ENCODE measurements around the gene TMEM259.

The TMEM259 gene

GRCh38 chr19:1020868-1021425, at the start of gene TMEM259:
Gene TMEM259 (minus strand): TSS chr19:1021123. CDS start chr19:1020996, 127 bp downstream.
- Mint-ChIP-seq H3K4me3 (peak within 1 kb of the TSS; percentile 97), H3K9me3 (no peaks in the 10 kb centered on the region), H3K27ac (peak within 1 kb of the TSS; percentile 100), H3K36me3 (ENCODE audit: low read depth) (peaks cover 4% of the 10 kb centered on the region), H3K27me3 (ENCODE audit: low read depth) (no peaks in the 10 kb centered on the region), H3K4me1 (ENCODE audit: low read depth) (peaks cover 19% of the 10 kb centered on the region)
- DNase-seq (ENCODE audit: low spot score): peak; percentile 97

GRCh38 chr19:1070576-1070930, 49.6 kb upstream of the TMEM259 start:
- H3K27me3 Mint-ChIP-seq (ENCODE audit: low read depth): no peaks in the 10 kb centered on the region
- no peak for DNase-seq (ENCODE audit: low spot score)
- peak overlapping the region; percentile 96 for H3K4me3 Mint-ChIP-seq
- H3K36me3 Mint-ChIP-seq (ENCODE audit: low read depth): peaks cover 45% of the 10 kb centered on the region
- H3K9me3 Mint-ChIP-seq: no peaks in the 10 kb centered on the region
- H3K27ac Mint-ChIP-seq: no peak overlapping the region
- H3K4me1 Mint-ChIP-seq (ENCODE audit: low read depth): peaks cover 37% of the 10 kb centered on the region

GRCh38 chr19:1069009-1069779, 48.3 kb upstream of the TMEM259 start:
- H3K4me3 Mint-ChIP-seq: peak overlapping the region; percentile 96
- DNase-seq (ENCODE audit: low spot score): peak; percentile 57
- H3K36me3 Mint-ChIP-seq (ENCODE audit: low read depth): peaks cover 42% of the 10 kb centered on the region
- H3K27ac Mint-ChIP-seq: peak overlapping the region; percentile 94
- H3K4me1 Mint-ChIP-seq (ENCODE audit: low read depth): peaks cover 43% of the 10 kb centered on the region
- no peaks in the 10 kb centered on the region for H3K27me3 Mint-ChIP-seq (ENCODE audit: low read depth)
- H3K9me3 Mint-ChIP-seq: no peaks in the 10 kb centered on the region

- Mint-ChIP-seq H3K36me3 (ENCODE audit: low read depth) (peaks cover 38% of the 10 kb centered on the region), H3K27ac (peak overlapping the region; percentile 94), H3K9me3 (no peaks in the 10 kb centered on the region), H3K4me1 (ENCODE audit: low read depth) (peaks cover 42% of the 10 kb centered on the region), H3K4me3 (peak overlapping the region; percentile 96), H3K27me3 (ENCODE audit: low read depth) (no peaks in the 10 kb centered on the region)
- DNase-seq (ENCODE audit: low spot score): peak; percentile 55
Measured at GRCh38 chr19:1068009-1069001, 47.4 kb upstream of the TMEM259 start.

- H3K27me3 Mint-ChIP-seq (ENCODE audit: low read depth): no peaks in the 10 kb centered on the region
- peak overlapping the region; percentile 93 for H3K27ac Mint-ChIP-seq
- peaks cover 29% of the 10 kb centered on the region for H3K36me3 Mint-ChIP-seq (ENCODE audit: low read depth)
- DNase-seq (ENCODE audit: low spot score): no peak
- H3K9me3 Mint-ChIP-seq: no peaks in the 10 kb centered on the region
- peaks cover 38% of the 10 kb centered on the region for H3K4me1 Mint-ChIP-seq (ENCODE audit: low read depth)
- H3K4me3 Mint-ChIP-seq: peak overlapping the region; percentile 96
Measured at GRCh38 chr19:1067341-1067957, 46.5 kb upstream of the TMEM259 start.

- Mint-ChIP-seq H3K4me3 (peak within 1 kb of the TSS; percentile 96), H3K4me1 (ENCODE audit: low read depth) (peaks cover 32% of the 10 kb centered on the region), H3K9me3 (no peaks in the 10 kb centered on the region), H3K27ac (peak within 1 kb of the TSS; percentile 93), H3K27me3 (ENCODE audit: low read depth) (no peaks in the 10 kb centered on the region), H3K36me3 (ENCODE audit: low read depth) (peaks cover 23% of the 10 kb centered on the region)
- peak; percentile 87 for DNase-seq (ENCODE audit: low spot score)
Measured at GRCh38 chr19:1066748-1067340, 45.9 kb upstream of the TMEM259 start, which contains the start of gene ARHGAP45. Gene ARHGAP45 (plus strand): TSS chr19:1067167. CDS start chr19:1067406, 239 bp downstream.

GRCh38 chr19:1066251-1066747, 45.4 kb upstream of the TMEM259 start:
- H3K36me3 Mint-ChIP-seq (ENCODE audit: low read depth): peaks cover 20% of the 10 kb centered on the region
- H3K9me3 Mint-ChIP-seq: no peaks in the 10 kb centered on the region
- peaks cover 29% of the 10 kb centered on the region for H3K4me1 Mint-ChIP-seq (ENCODE audit: low read depth)
- DNase-seq (ENCODE audit: low spot score): no peak
- peak overlapping the region; percentile 80 for H3K27ac Mint-ChIP-seq
- H3K4me3 Mint-ChIP-seq: peak overlapping the region; percentile 73
- H3K27me3 Mint-ChIP-seq (ENCODE audit: low read depth): no peaks in the 10 kb centered on the region

GRCh38 chr19:1065606-1066109, 44.7 kb upstream of the TMEM259 start:
- Mint-ChIP-seq H3K4me1 (ENCODE audit: low read depth) (peaks cover 29% of the 10 kb centered on the region), H3K9me3 (no peaks in the 10 kb centered on the region), H3K4me3 (peak overlapping the region; percentile 56), H3K27me3 (ENCODE audit: low read depth) (no peaks in the 10 kb centered on the region), H3K27ac (peak overlapping the region; percentile 50), H3K36me3 (ENCODE audit: low read depth) (peaks cover 20% of the 10 kb centered on the region)
- no peak for DNase-seq (ENCODE audit: low spot score)

GRCh38 chr19:1064661-1065605, 44.0 kb upstream of the TMEM259 start:
- Mint-ChIP-seq H3K9me3 (no peaks in the 10 kb centered on the region), H3K4me1 (ENCODE audit: low read depth) (peaks cover 29% of the 10 kb centered on the region), H3K27me3 (ENCODE audit: low read depth) (no peaks in the 10 kb centered on the region), H3K36me3 (ENCODE audit: low read depth) (peaks cover 15% of the 10 kb centered on the region), H3K27ac (peak overlapping the region; percentile 80), H3K4me3 (peak overlapping the region; percentile 66)
- peak; percentile 76 for DNase-seq (ENCODE audit: low spot score)

- no peak overlapping the region for H3K27ac Mint-ChIP-seq
- no peak for DNase-seq (ENCODE audit: low spot score)
- peaks cover 9% of the 10 kb centered on the region for H3K36me3 Mint-ChIP-seq (ENCODE audit: low read depth)
- H3K4me3 Mint-ChIP-seq: no peak overlapping the region
- peaks cover 23% of the 10 kb centered on the region for H3K4me1 Mint-ChIP-seq (ENCODE audit: low read depth)
- H3K9me3 Mint-ChIP-seq: no peaks in the 10 kb centered on the region
- H3K27me3 Mint-ChIP-seq (ENCODE audit: low read depth): no peaks in the 10 kb centered on the region
Measured at GRCh38 chr19:1063909-1064660, 43.2 kb upstream of the TMEM259 start.

- peaks cover 2% of the 10 kb centered on the region for H3K36me3 Mint-ChIP-seq (ENCODE audit: low read depth)
- peaks cover 19% of the 10 kb centered on the region for H3K4me1 Mint-ChIP-seq (ENCODE audit: low read depth)
- H3K27me3 Mint-ChIP-seq (ENCODE audit: low read depth): no peaks in the 10 kb centered on the region
- H3K27ac Mint-ChIP-seq: peak overlapping the region; percentile 10
- peak; percentile 67 for DNase-seq (ENCODE audit: low spot score)
- no peak overlapping the region for H3K4me3 Mint-ChIP-seq
- H3K9me3 Mint-ChIP-seq: no peaks in the 10 kb centered on the region
Measured at GRCh38 chr19:1063030-1063908, 42.3 kb upstream of the TMEM259 start.

All from T-helper 2 cell treated with Interferon-gamma antibody and Interleukin-4, amounts not matched to agents 5 μg/mL and 100 μg/mL, for 36 hours (primary cell).